ENCODE results near the gene MAB21L3. TPM values are rescaled to one million over a fixed set of nuclear protein-coding genes. Genes with fewer than 3 reads are reported as not detected.

Gene MAB21L3
- total RNA-seq, 1 donor from 2014 or later: 0.46 TPM

DNA sequence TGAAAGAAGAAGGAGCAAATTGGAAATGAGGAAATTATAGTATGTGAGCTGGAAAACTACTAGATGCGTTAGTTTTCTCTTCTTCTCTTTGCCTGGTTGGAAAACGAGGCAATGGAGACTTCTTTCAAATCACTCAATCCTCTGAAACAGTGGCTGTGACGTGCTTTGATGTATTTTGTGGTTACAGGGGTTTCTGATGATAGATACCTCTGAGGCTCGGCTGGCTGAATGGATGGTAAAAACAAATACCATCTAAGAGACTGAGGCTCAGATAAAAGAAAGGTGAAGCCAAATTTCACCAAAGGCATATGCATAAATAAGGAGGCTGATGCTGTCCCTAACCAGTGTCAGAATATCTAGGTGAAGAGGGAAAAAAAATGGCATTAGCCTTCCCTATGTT, 15.1 kb downstream of the MAB21L3 start:
- Histone ChIP-seq H3K27ac (no peak overlapping the region), H3K36me3 (no peaks in the 10 kb centered on the region), H3K9me3 (no peaks in the 10 kb centered on the region), H3K4me1 (peaks cover 12% of the 10 kb centered on the region), H3K4me3 (no peak overlapping the region), H3K27me3 (no peaks in the 10 kb centered on the region)
- intact Hi-C loops (cut with DNase I): no loop called here
- ATAC-seq (no peak), DNase-seq (no peak)
- TF ChIP-seq, protein P1, sequence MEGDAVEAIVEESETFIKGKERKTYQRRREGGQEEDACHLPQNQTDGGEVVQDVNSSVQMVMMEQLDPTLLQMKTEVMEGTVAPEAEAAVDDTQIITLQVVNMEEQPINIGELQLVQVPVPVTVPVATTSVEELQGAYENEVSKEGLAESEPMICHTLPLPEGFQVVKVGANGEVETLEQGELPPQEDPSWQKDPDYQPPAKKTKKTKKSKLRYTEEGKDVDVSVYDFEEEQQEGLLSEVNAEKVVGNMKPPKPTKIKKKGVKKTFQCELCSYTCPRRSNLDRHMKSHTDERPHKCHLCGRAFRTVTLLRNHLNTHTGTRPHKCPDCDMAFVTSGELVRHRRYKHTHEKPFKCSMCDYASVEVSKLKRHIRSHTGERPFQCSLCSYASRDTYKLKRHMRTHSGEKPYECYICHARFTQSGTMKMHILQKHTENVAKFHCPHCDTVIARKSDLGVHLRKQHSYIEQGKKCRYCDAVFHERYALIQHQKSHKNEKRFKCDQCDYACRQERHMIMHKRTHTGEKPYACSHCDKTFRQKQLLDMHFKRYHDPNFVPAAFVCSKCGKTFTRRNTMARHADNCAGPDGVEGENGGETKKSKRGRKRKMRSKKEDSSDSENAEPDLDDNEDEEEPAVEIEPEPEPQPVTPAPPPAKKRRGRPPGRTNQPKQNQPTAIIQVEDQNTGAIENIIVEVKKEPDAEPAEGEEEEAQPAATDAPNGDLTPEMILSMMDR (IDR thresholded peaks at IDR 0.05): no peak

DNA sequence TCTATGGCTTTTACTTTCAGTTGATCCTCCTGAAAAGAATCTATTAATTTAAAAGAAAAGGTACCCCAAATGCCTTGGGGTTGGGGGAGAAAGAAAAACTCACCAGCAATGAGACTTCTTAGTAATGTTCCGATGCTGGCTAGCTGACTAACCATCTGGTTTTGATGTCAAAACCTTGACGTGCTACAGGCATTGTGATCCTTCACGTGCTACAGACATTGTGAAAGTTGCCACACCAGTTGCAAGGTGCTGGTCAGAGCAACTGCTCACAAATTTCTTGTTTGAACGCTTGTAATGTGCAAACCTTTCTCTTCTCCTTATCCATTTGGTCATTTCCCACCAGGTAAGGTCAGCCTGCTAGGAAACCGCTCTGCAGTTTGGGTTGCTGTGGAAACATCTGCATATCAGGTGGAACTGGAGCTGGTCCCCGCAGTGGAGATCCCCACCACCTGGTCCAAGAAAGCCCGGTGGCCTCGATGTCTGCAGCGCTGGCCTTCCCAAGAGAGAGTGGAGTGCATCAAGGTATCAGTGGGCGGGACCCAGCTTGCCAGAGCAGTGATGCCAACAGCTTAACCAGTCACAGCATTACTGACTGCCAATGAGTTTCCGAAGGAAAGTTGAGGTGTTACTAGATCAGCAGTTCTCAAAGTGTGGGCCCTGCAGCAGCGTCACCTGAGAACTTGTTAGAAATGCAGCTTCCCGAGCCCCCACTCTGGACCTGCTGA, 16.1 kb downstream of the MAB21L3 start:
- DNase-seq: no peak

DNA sequence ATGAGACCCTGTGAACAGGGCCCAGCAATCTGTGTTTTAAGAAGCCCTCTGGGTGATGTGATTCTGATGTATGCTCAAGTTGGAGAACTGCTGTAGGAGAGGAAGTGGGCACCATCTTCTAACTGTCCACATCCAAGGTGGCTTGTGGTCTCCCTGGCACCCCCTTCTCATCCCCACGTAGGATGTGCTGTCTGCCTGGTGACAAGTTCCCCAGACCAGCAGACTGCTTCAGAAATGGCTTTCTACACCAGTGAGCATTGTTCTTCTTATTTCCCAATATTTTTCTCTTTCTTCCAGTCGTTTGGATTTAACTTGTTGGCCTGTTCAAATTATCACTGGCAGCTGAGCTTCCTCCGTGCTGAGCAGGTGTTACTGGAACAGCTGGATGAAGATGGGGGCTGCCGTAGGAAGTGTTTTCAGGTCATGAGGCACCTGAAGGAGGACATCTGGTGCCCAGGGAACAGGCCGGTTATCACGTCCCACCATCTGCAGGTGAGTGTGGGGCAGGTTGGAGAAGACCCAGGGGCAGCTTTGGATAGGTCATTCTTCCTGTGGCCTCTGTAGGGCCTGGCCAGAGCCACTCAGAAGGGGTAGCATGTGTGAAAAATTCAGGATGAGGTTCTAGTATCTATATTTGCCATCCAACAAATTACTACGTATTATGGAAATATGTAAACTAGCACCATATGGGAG, 16.8 kb downstream of the MAB21L3 start:
- Histone ChIP-seq H3K27ac (no peak overlapping the region), H3K4me1 (peaks cover 5% of the 10 kb centered on the region), H3K27me3 (no peaks in the 10 kb centered on the region), H3K4me3 (no peak overlapping the region), H3K36me3 (no peaks in the 10 kb centered on the region), H3K9me3 (no peaks in the 10 kb centered on the region)
- ATAC-seq (no peak), DNase-seq (no peak)
- TF ChIP-seq, protein P1 (IDR thresholded peaks at IDR 0.05): no peak
- intact Hi-C loops (cut with DNase I): no loop called here

More for the DNA sequence above, 16.1 kb downstream of the MAB21L3 start:
- TF ChIP-seq, protein P1 (IDR thresholded peaks at IDR 0.05): no peak
- no peaks in the 10 kb centered on the region for H3K9me3 ChIP-seq
- H3K4me1 ChIP-seq: peaks cover 10% of the 10 kb centered on the region
- no peak overlapping the region for H3K4me3 ChIP-seq
- H3K27ac ChIP-seq: no peak overlapping the region
- intact Hi-C loops (cut with DNase I): no loop called here
- no peak for ATAC-seq
- no peaks in the 10 kb centered on the region for H3K36me3 ChIP-seq
- no peaks in the 10 kb centered on the region for H3K27me3 ChIP-seq

DNA sequence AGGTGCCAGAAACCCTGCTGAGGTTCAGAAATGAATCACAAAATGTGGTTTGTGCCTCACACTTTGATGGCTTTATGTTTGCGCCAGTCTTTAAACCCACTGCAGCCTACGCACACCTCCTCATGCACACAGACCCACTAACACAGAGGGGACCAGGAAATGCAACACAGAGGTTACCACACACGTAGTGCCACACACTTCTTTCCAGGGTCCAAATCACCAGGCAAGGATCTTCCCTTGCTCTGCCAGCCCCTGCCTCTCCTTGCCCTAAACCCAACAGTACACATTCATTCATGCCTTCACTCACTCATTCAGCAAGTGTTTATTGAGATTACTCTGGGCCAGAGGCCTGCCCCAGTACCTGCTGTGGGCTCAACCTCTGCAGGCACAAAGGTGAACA, 17.5 kb downstream of the MAB21L3 start:
- TF ChIP-seq, protein P1 (IDR thresholded peaks at IDR 0.05): no peak
- H3K27ac ChIP-seq: no peak overlapping the region
- no peak for ATAC-seq
- no peak for DNase-seq
- intact Hi-C loops (cut with DNase I): no loop called here
- H3K4me1 ChIP-seq: no peaks in the 10 kb centered on the region
- no peaks in the 10 kb centered on the region for H3K9me3 ChIP-seq
- H3K36me3 ChIP-seq: no peaks in the 10 kb centered on the region
- H3K4me3 ChIP-seq: no peak overlapping the region
- H3K27me3 ChIP-seq: no peaks in the 10 kb centered on the region

DNA sequence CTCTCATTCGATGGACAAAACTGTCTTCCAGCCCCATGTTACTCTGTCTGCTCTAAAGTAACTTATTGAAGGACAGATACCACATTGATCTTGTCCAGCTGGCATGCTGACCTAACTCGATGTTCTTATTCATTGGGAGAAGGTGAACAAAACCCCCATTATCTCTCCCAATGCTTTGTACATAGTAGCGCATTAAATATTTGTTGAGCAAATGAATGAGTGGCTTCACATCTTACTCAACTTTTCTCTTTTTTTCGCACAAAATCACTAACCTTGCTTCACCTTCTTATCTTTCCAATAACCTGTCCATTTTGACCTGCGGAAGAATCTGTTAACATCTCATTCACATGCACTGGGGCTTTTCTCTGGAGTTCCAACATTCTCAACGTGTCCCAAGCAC, 18.3 kb downstream of the MAB21L3 start:
- no peaks in the 10 kb centered on the region for H3K9me3 ChIP-seq
- no peaks in the 10 kb centered on the region for H3K27me3 ChIP-seq
- no peak overlapping the region for H3K27ac ChIP-seq
- H3K4me1 ChIP-seq: no peaks in the 10 kb centered on the region
- no peak for ATAC-seq
- intact Hi-C loops (cut with DNase I): no loop called here
- no peaks in the 10 kb centered on the region for H3K36me3 ChIP-seq
- H3K4me3 ChIP-seq: no peak overlapping the region
- TF ChIP-seq, protein P1 (IDR thresholded peaks at IDR 0.05): no peak
- no peak for DNase-seq
